ENCODE results near the gene TTBK1. TPM values are rescaled to one million over a fixed set of nuclear protein-coding genes. Genes with fewer than 3 reads are reported as not detected.

TTBK1 gene
- total RNA-seq, 1 experiment from 2014 or later = under 0.01 TPM

DNA sequence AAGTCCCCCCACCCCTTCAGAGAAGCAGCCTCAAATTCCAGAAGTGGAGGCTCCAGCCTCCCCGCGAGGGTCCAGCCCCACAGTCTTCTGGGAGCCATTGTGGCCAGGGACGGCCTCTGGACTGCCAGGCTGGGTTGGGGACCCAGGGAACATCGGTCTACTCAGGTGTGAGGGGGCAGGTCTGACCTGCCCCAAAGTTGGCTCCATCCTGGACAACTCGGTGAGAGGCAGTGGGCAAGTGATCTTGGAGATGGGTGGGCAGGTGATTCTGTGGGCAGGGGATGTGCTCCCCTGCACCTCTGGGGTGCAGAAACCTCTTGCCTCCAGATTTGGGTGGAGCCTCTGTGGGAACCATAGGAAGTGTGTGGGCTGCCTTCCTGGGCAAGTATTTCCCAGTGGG lies 42.6 kb downstream of the TTBK1 start:
- DNase-seq (ENCODE audit: low read depth) = no peak

DNA sequence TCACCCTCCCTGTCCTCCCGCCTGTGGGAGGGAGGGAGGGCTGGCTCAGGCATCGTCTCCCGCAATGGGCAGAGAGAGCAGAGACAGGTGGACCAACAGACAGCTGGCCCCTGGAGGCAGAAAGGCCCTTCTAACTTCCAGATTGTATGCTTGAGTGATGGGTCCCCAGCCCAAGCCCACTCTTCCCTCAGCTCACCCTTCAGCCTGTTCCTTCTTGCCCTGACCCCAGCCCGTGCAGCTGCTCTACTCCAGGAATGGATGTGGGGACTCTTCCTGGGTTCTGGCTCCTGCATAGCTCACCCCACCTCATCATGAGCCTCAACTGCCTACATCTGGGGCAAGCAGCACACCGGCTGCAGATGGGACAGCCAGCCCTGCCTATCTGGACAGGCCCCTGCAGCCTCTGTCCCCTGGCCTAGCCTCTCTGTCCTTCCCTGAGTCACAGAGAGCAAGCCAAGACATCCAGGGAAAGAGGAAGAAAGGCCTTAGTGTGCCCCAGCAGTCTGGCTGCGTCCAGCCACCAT lies 43.2 kb downstream of the TTBK1 start:
- no peak for DNase-seq (ENCODE audit: low read depth)

DNA sequence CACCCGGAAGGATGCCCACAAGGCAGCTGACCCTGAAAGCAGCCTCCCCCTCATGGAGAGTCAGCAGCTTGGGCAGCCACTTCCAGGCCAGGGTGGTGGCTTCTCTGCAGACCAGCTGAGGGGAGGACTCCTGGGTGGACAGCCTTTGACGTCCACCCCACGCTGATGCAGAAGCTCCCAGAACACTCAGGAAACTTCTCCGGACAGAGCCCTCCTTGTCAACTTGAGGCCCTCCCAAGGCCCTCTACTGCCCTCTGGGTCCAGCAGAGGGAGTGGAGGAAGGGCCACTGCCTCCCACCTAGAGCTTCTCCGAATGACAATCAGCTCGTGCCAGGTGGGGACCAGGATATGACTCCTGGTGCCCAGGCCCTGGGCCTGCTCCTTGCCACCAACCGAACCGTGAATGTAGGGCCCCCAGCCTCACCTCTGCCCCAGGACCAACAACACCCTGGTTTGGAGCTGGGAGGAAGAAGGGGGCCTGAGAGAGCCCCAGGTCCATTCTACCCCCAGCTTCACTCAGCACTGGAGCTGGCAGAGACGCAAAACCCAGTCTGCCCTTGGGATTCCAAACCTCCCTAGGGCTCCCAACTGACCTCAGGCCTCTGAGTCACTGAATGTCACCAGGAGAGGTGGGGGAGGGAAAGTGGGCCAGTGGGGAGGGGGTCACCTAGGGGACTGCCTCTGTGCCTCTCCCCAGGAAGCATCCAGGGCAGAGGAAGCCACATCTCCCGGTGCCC lies 43.9 kb downstream of the TTBK1 start:
- DNase-seq (ENCODE audit: low read depth) = no peak

DNA sequence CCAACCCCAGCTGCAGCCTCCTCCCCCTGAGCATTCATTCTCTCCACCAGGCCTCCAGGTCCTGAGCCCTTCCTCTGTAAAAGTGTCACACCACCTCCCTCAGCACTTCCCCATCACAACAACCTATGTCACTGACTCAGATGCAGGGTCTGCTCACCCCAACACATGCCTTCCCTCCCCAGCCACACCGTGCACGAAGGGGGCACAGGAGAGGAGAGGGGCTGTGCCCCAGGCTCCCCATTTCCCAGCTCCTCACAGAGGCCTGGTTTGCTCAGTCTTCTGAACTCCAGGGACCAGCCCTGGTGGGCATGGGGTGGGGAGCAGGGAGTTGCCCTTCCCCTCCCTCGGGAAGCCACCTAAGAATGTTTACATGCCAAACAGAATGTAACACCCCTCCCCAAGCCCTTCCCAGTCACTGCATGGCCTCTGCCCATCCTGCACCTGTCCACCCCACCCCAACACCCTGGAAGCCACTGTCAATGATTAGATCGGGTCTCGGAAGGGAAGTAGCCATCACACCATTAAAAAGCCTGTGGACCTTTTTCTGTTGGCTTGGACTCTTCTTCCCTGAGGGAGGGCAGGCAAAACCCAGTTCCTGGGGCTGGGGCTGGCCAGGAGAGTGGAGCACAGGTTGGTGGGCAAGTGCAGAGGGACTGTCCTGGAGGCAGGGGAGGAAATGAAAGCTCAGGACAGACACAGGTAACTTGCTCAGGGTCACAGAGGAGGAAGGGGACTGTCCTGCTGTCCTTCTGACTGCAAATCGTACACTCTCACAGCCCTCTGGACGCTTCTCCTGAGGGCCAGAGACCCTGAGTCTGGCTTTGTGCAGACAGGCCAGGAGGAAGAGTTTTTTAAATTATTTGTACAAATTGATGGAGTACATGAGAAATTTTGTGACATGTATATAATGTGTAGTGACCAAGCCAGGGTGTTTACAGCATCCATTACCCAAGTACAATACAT lies 44.7 kb downstream of the TTBK1 start:
- no peak for DNase-seq (ENCODE audit: low read depth)

DNA sequence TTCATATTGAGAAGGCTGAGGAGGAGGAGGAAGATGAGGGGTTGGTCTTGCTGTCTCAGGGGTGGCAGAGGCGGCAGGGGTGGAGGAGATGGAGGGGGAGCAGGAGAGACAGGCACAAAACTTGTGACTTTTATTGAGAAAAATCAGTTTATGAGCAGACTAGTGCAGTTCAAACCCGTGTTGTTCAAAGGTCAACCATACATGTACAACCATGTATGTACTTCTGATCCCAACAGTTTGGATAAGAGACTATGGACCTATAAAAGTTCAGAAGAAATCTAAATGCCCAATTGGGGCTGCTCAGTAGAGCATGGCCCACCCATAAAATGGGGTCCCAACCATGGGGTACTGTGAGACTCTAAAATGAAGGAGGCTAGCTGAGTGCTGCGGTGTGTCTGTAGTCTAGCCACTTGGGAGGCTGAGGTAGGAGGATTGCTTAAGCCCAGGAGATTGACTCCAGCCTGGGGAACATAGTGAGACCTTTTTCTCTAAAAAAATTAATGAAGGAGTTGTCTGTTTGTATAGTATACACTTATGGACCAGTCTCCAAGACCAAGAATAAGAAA lies 47.1 kb downstream of the TTBK1 start:
- DNase-seq (ENCODE audit: low read depth) = no peak

DNA sequence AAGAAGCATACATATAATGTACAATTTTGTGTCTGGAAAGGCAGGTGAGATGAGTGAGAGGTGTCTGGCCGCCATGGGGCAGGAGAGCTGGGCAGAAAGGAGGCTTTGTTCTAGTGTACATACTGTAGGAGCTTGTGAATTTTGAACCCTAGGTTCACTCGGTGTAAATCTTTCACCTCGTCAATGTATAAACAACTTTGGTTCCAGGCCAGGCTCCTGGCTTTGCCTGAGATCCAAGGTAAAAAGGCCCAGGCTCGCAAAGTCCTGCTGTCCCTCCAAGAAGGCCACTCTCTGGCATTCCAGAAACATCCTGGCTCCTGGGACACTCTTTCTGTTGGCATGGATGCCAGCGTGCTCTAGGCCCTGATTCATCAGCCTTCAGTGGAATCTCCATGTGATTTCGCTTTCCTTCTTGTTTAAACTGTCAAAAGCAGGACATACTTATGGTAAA lies 47.6 kb downstream of the TTBK1 start:
- no peak for DNase-seq (ENCODE audit: low read depth)

DNA sequence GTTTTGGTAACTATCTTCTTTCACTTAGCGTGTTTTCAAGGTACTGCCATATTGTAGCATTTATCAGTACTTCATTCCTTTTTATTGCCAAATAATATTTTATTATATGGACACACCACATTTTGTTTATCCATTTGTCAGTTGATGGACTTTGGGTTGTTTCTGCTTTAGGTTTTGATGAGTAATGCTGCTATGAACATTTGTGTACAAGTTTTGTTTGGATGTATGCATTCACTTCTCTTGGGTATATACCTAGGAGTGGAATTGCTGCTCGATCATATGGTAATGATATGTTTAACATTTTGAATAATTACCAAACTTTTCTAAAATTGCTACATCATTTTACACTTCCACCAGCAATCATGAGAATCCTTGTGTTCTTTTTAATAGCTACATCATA lies 48.4 kb downstream of the TTBK1 start:
- no peak for DNase-seq (ENCODE audit: low read depth)

DNA sequence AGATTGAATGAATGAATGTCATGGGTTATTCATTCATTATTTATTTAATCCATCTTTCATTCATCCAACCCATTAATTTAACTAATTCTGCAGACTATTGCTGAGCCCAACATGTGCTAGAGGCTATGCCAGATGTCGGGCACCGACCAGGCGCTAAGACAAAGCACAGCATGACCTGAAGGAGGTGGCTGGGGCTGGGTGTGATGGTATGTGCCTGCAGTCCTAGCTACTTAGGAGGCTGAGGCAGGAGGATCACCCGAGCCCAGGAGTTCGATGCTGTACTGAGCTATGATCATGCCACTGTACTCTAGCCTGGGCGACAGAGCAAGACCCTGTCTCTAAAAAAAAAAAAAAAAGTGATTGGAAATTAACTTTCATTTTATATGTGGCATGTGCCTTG lies 49.1 kb downstream of the TTBK1 start:
- DNase-seq (ENCODE audit: low read depth) = no peak

DNA sequence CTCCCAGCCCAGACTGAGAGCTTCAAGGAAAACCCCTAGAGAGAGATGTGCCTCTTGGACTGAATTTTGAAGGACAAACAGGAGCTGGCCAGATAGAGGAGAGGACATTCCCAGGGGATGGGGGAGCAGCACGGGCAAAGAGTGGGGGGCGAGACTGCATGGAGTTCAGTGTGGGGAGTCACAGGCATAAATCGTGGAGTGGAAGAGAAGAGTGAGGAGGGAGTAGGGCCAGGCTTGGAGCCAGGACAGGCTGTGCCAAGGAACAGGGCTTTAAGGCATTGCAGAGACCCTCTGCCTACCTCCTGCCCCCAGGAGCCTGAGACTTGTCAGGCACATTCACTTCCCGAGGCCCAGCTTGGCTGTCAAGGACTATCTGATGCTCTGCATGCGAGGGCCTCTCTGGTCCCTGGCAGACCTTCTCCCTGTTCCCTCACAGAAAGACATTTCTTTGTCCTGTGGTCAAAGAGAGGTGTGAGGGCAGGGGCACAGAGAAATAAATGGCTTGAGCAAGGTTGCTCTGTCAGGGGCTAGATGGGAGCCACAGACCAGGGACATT lies 49.6 kb downstream of the TTBK1 start:
- DNase-seq (ENCODE audit: low read depth) = no peak

DNA sequence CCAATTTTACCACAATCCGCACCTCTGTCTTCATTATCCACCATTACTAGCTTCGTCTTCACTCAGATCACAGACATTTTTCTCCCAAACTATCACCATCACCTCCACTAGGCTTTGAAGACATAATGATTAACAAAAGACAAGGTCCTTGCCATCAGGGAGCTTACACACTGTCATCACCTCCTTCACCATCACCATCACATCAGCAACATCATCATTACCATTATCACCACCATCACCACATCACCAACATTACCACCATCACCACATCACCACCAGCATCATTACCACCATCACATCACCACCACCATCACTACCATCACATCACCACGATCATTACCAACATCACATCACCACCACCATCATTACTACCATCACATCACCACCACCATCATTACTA lies 50.4 kb downstream of the TTBK1 start:
- no peak for DNase-seq (ENCODE audit: low read depth)

DNA sequence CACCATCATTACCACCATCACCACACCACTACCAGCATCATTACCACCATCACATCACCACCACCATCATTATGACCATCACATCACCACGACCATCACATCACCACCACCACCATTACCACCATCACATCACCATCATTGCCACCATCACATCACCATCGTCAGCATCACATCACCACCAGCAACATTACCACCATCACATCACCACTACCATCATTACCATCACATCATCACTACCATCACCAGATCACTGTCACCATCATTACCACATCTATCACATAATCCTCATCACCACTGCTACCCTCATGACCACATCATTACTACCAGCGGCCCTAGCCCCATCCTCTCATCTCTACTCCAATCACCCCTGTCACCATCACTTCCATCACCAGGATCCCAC lies 51.3 kb downstream of the TTBK1 start:
- DNase-seq (ENCODE audit: low read depth) = no peak

DNA sequence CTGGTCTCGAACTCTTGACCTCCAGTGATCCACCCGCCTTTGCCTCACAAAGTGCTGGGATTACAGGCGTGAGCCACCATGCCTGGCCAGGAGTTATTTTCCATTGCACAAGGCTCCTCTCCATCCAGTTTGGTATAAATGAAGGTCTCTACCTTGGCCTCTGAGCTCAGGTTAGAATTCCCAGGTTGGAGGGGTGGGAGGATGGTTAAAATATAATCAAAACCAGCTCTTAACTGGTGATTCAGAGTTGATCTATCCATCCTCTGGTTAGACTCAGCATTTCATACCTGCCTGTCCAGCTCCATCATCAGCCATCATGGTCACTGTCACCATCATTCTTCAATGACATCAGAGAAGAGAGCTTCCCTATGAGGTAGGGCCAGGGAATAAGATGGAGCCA lies 52.2 kb downstream of the TTBK1 start:
- no peak for DNase-seq (ENCODE audit: low read depth)

DNA sequence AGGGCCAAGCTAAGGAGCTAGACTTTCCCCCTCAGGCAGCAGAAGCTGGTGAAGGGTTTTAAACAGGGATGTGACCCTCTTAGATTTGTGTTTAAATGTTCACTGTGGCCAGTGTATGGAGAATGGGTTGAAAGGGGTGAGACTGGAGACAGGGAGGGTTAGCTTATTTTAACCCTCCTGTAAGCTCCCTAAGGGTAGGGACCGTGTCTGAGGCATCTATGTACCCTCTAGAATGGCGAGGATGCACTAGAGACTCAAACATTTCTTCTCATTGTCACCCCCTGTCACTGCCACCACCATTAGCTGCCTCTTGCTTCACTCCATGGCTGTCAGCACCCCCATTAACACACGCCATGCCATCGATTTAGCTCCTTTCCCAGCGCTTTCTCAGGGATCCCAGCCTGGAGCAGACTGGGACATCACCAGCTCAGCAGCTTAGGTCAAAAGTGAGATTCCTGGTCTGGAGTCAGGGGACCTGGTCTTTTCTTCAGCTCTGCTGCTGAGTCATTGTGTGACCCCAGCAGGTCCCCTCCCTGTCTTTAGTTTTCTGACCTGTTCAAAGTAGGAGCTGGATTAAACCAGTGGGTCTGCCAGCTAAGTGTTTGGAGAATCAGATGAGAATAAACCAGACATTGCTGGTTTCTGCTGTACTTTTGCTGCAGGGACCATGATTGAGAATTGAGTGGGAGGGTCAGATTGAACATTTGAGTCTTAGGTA lies 53.7 kb downstream of the TTBK1 start:
- no peak for DNase-seq (ENCODE audit: low read depth)

DNA sequence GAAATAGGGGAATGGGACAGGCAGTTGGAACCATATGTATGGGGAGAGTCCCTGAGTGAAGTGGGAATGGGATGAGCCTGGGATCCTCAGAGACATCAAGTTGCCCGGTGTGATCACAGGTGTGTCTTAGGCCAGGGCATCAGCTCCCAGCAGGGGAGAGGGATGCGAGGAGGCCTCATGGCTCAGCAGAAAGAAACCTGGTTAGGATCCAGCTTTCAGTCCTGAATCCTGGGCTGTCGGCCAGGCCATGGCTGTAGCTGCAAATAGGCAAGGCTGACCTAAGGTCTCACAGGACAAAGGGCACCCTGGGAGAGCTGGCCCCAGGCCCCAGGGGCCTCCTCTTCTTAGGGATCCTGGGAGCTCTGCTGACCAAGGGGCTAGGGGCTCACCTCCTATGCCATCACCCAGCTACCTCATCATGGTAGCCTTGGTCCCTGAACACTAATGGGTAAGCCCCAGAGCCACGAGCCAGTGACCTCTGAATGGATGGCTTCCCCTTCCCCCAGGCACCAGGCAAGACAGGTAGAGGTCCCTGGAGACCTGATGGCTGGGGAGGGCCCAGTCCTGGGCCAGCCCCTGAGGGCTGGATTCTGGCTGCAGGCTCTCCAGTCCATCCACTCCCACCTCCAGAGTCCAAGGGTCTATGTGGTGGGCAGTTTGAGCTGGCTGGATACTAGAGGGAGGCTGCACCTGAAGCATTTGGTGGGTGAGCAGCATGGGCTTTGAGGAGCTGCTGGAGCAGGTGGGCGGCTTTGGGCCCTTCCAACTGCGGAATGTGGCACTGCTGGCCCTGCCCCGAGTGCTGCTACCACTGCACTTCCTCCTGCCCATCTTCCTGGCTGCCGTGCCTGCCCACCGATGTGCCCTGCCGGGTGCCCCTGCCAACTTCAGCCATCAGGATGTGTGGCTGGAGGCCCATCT lies 54.6 kb downstream of the TTBK1 start, which contains the start of gene SLC22A7:
TSS of gene SLC22A7 (plus strand) at position 617 of the 921 bp plus-strand sequence. CDS start at position 716, 99 bp downstream.
- no peak for DNase-seq (ENCODE audit: low read depth)

DNA sequence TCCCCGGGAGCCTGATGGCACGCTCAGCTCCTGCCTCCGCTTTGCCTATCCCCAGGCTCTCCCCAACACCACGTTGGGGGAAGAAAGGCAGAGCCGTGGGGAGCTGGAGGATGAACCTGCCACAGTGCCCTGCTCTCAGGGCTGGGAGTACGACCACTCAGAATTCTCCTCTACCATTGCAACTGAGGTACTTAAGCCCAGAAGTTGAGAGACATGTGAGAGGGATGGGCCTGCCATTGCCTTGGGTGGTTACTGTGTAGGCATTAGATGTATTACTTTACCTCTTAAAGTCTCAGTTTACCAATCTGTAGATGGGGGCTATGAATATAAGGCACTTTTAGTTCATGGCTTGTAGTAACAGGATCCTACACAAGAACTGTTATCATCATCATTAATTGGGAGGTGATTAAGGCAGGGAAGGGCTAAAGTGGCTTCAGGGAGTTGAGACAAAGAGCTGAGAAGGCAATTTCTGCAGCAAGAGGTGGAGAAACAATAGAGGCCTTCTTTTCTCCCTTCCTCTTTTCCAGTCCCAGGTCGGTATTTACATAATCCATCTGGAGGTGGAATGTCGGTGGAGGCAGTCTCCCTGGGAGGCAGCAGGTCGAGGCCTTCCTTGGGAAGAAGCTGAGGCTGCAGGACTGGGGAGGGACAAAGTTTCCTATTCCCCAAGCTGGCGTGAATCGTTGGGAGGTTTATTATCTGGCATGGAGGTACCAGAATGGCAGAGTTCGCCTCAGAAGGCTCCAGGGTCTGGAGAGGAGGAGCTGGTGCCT lies 55.5 kb downstream of the TTBK1 start:
- no peak for DNase-seq (ENCODE audit: low read depth)

DNA sequence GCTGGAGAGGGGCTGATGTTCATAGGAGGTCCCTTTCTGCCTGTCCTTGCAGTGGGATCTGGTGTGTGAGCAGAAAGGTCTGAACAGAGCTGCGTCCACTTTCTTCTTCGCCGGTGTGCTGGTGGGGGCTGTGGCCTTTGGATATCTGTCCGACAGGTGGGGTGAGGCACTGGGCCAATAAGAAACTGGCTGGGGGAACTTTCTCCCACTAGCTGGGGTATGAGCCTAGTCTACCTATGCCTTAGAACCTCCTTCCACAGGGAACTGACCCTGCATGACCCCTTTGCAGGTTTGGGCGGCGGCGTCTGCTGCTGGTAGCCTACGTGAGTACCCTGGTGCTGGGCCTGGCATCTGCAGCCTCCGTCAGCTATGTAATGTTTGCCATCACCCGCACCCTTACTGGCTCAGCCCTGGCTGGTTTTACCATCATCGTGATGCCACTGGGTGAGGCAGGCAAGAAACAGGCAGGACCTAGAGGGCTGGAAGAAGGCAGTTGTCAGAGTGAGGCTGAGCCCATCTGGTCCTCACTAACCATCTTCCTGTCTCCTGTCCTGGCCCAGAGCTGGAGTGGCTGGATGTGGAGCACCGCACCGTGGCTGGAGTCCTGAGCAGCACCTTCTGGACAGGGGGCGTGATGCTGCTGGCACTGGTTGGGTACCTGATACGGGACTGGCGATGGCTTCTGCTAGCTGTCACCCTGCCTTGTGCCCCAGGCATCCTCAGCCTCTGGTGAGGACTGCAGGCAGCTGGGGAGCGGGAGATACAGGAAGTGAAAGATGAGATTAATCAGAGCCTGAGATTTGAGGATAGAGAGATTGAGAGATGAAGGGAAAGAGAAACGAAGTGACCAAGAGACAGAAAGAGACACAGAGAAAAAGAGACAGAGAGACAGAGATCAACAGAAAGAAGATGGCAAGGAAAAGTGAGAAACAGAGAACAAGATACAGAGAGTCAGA lies 56.3 kb downstream of the TTBK1 start:
- DNase-seq (ENCODE audit: low read depth) = no peak

DNA sequence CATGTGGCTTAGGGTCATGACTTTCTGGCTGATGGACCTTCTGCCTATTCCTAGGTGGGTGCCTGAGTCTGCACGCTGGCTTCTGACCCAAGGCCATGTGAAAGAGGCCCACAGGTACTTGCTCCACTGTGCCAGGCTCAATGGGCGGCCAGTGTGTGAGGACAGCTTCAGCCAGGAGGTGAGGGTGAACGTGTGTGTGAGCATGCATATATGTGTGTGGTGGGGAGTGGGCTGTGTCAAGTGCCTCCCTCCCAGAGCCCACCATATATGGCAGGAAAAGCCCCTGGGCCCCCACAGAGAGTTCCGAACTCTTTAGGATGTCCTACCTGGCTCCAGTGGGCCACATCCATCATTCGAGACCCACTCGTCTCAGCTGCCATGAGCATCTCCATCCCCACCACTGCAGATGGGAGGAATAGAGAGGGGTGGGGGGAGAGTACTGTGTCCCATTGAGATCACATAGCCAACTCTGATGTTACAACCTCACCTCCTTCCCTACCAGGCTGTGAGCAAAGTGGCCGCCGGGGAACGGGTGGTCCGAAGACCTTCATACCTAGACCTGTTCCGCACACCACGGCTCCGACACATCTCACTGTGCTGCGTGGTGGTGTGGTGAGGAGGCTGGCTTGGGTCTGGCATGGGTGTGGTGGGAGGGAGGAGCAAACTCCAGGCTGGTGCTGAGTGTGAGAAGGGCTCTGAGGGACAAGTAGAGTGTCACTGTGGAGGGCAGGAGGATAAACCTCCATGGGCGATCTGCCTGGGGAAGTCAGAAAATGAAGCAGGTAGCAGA lies 58.0 kb downstream of the TTBK1 start:
- DNase-seq (ENCODE audit: low read depth) = no peak

All from LHCN-M2 (cell line).